ENCODE measurements around the gene CCDC88A. TPM values are rescaled to one million over a fixed set of nuclear protein-coding genes. Genes with fewer than 3 reads are reported as not detected.
"Not testable (repeated sequence)": the region's sequence is repeated elsewhere in the genome, so short reads cannot be mapped to it uniquely, and the experiment has no call there.

CCDC88A gene
- total and polyA plus RNA-seq, 2 donors (not counting 1 experiment from before 2014, with no cell fraction given), result 40.8 to 56.5 TPM

DNA sequence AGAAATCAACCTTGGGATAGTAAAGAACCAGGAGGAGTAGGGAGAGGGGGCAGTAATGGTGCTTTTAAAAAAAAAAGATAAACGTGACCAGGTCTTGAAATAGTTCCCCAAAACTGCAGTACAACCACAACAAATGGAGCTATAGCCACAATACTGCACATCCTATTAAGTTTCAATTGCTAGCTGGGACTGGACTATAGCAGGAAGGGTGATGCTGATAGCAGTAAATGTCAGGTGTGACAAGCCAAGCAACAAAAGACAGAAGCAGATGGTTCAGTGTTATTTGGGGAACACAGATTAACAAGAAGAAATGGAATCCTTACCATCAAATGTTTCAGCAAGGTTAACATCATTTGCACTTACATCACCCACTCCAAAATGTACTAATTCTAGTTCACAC lies 177.0 kb downstream of the CCDC88A start:
- Histone ChIP-seq H4K20me1 (ENCODE audit: control insufficient read depth, extremely low read depth, insufficient read depth, low read length) (no peaks in the 10 kb centered on the region), H3K79me2 (ENCODE audit: control insufficient read depth, insufficient read depth, low read length) (no peaks in the 10 kb centered on the region), H3K4me1 (ENCODE audit: control insufficient read depth, extremely low read depth, insufficient read depth, low read length) (no peaks in the 10 kb centered on the region), H3K4me3 (replicated peaks in 1 of 4; ENCODE audit: control extremely low read depth in 1 of 4, insufficient read depth in 1 of 4, low read depth in 3 of 4, low read length in 4 of 4) (no peak overlapping the region), H2AFZ (ENCODE audit: low read length) (no peak overlapping the region), H3K36me3 (ENCODE audit: control insufficient read depth, insufficient read depth, low read length) (no peaks in the 10 kb centered on the region), H3K9ac (ENCODE audit: insufficient read depth, low read length) (no peak overlapping the region), H3K9me3 (ENCODE audit: control insufficient read depth, insufficient read depth, low read depth, low read length) (no peaks in the 10 kb centered on the region), H3K27me3 (ENCODE audit: control insufficient read depth, insufficient read depth, low read length) (no peaks in the 10 kb centered on the region), H3K27ac (ENCODE audit: insufficient read depth, low read length) (no peak overlapping the region), H3K4me2 (ENCODE audit: extremely low read depth, insufficient read depth, low read length) (no peak overlapping the region)
- TF ChIP-seq EZH2 (IDR thresholded peaks at IDR 0.05; ENCODE audit: low read length, missing control alignments), result no peak
- TF ChIP-seq, protein P1, sequence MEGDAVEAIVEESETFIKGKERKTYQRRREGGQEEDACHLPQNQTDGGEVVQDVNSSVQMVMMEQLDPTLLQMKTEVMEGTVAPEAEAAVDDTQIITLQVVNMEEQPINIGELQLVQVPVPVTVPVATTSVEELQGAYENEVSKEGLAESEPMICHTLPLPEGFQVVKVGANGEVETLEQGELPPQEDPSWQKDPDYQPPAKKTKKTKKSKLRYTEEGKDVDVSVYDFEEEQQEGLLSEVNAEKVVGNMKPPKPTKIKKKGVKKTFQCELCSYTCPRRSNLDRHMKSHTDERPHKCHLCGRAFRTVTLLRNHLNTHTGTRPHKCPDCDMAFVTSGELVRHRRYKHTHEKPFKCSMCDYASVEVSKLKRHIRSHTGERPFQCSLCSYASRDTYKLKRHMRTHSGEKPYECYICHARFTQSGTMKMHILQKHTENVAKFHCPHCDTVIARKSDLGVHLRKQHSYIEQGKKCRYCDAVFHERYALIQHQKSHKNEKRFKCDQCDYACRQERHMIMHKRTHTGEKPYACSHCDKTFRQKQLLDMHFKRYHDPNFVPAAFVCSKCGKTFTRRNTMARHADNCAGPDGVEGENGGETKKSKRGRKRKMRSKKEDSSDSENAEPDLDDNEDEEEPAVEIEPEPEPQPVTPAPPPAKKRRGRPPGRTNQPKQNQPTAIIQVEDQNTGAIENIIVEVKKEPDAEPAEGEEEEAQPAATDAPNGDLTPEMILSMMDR (conservative IDR thresholded peaks at IDR 0.05 in 1 of 2, IDR thresholded peaks at IDR 0.05 in 1 of 2; ENCODE audit: low read depth in 1 of 2, low read length in 2 of 2), result no peak
- no peak for DNase-seq (ENCODE audit: low read depth in 2 of 2)

DNA sequence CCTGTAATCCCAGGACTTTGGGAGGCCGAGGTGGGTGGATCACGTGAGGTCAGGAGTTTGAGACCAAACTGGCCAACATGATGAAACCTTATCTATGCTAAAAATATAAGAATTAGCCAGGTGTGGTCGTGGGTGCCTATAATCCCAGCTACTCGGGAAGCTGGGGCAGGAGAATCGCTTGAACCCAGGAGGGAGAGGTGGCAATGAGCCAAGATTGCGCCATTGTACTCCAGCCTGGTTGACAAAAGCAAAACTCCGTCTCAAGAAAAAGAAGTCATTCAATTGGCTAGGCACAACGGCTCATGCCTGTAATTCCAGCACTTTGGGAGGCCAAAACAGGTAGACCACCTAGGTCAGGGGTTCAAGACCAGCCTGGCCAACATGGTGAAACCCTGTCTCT lies 178.1 kb downstream of the CCDC88A start:
- H3K9me3 ChIP-seq (ENCODE audit: control insufficient read depth, insufficient read depth, low read depth, low read length); H3K36me3 ChIP-seq (ENCODE audit: control insufficient read depth, insufficient read depth, low read length); H2AFZ ChIP-seq (ENCODE audit: low read length); H3K27me3 ChIP-seq (ENCODE audit: control insufficient read depth, insufficient read depth, low read length); DNase-seq (ENCODE audit: low read depth in 2 of 2); H3K4me3 ChIP-seq (replicated peaks in 1 of 4; ENCODE audit: control extremely low read depth in 1 of 4, insufficient read depth in 1 of 4, low read depth in 3 of 4, low read length in 4 of 4); H3K4me1 ChIP-seq (ENCODE audit: control insufficient read depth, extremely low read depth, insufficient read depth, low read length); H4K20me1 ChIP-seq (ENCODE audit: control insufficient read depth, extremely low read depth, insufficient read depth, low read length); H3K27ac ChIP-seq (ENCODE audit: insufficient read depth, low read length); H3K9ac ChIP-seq (ENCODE audit: insufficient read depth, low read length); H3K4me2 ChIP-seq (ENCODE audit: extremely low read depth, insufficient read depth, low read length); H3K79me2 ChIP-seq (ENCODE audit: control insufficient read depth, insufficient read depth, low read length): not testable (repeated sequence)

DNA sequence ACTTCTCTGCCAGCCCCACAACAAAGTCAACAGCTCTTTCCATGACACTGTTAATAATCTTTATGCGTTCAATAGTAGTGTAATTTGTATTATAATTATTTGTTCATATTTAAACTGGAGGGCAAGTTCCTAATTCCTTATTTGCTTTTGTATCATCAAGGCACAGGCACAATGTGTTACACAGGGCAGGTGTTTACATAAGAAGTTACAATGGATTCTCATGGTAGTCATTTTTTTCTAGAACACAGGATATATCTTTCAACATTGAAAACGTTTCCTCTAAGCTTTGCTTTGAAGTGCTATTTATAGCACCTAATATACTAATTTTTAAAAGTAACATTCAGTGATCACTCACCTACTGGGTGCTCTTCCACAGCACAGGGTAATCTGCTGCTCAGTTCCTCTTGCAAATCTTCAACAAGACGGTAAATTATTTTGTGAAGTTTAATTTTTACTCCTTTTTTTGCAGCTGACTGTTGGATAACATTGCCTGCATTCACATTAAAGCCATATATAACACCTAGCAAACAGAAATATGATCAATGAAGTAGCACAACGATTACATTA lies 179.9 kb downstream of the CCDC88A start:
- no peak overlapping the region for H3K4me3 ChIP-seq (replicated peaks in 1 of 4; ENCODE audit: control extremely low read depth in 1 of 4, insufficient read depth in 1 of 4, low read depth in 3 of 4, low read length in 4 of 4)
- no peaks in the 10 kb centered on the region for H3K4me1 ChIP-seq (ENCODE audit: control insufficient read depth, extremely low read depth, insufficient read depth, low read length)
- no peaks in the 10 kb centered on the region for H3K27me3 ChIP-seq (ENCODE audit: control insufficient read depth, insufficient read depth, low read length)
- no peaks in the 10 kb centered on the region for H4K20me1 ChIP-seq (ENCODE audit: control insufficient read depth, extremely low read depth, insufficient read depth, low read length)
- no peaks in the 10 kb centered on the region for H3K9me3 ChIP-seq (ENCODE audit: control insufficient read depth, insufficient read depth, low read depth, low read length)
- H2AFZ ChIP-seq (ENCODE audit: low read length), result no peak overlapping the region
- DNase-seq (ENCODE audit: low read depth in 2 of 2), result no peak
- H3K9ac ChIP-seq (ENCODE audit: insufficient read depth, low read length), result no peak overlapping the region
- no peak overlapping the region for H3K27ac ChIP-seq (ENCODE audit: insufficient read depth, low read length)
- no peaks in the 10 kb centered on the region for H3K79me2 ChIP-seq (ENCODE audit: control insufficient read depth, insufficient read depth, low read length)
- TF ChIP-seq, protein P1 (conservative IDR thresholded peaks at IDR 0.05 in 1 of 2, IDR thresholded peaks at IDR 0.05 in 1 of 2; ENCODE audit: low read depth in 1 of 2, low read length in 2 of 2), result no peak
- TF ChIP-seq EZH2 (IDR thresholded peaks at IDR 0.05; ENCODE audit: low read length, missing control alignments), result no peak
- peaks cover 3% of the 10 kb centered on the region for H3K36me3 ChIP-seq (ENCODE audit: control insufficient read depth, insufficient read depth, low read length)
- no peak overlapping the region for H3K4me2 ChIP-seq (ENCODE audit: extremely low read depth, insufficient read depth, low read length)

Other genes starting within 250 kb of the CCDC88A start
- 7.2 and 11.9 TPM in 2 replicates for gene CLHC1, start 187.6 kb downstream of the CCDC88A start, total RNA-seq
- 2.5 and 6.5 TPM in 2 replicates for gene CLHC1, start 187.6 kb downstream of the CCDC88A start, polyA plus RNA-seq
- gene RPS27A, start 187.2 kb downstream of the CCDC88A start, total RNA-seq, result 679 and 797 TPM in 2 replicates
- 1,824 and 2,117 TPM in 2 replicates for gene RPS27A, start 187.2 kb downstream of the CCDC88A start, polyA plus RNA-seq
- 49.8 and 54.0 TPM in 2 replicates for gene MTIF2, start 150.6 kb downstream of the CCDC88A start, total RNA-seq
- 22.8 and 24.5 TPM in 2 replicates for gene MTIF2, start 150.6 kb downstream of the CCDC88A start, polyA plus RNA-seq
- 21.3 and 23.4 TPM in 2 replicates for gene CFAP36, start 99.9 kb upstream of the CCDC88A start, total RNA-seq
- gene CFAP36, start 99.9 kb upstream of the CCDC88A start, polyA plus RNA-seq, result 32.7 and 37.5 TPM in 2 replicates
- 50.1 and 51.4 TPM in 2 replicates for gene PPP4R3B, start 197.8 kb upstream of the CCDC88A start, total RNA-seq
- gene PPP4R3B, start 197.8 kb upstream of the CCDC88A start, polyA plus RNA-seq, result 24.5 and 27.5 TPM in 2 replicates

Data from fibroblast of lung (primary cell).